Measurements from ENCODE around the gene UNC119B.

DNA sequence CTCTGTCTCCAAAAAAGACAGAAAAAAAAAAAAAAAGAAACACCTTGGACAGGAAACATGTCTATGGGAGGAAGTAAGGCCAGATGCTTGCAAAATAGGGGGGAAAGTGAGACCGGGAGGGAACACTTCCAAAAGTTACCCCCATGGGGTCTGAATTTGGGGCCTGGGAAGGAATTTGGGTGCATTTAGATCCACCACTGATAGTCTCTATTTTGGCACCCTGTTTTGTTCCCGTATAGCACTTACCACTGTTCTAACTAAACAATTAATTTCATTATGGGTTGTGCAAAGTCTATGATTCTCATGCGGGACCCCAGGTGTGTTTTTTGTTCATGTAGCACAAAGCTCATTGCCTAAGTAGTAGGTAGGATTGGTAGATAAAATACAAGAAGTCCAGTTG, 24.7 kb upstream of the UNC119B start:
- TF ChIP-seq POLR2A (IDR thresholded peaks at IDR 0.05) = no peak
- TF ChIP-seq CTCF (IDR thresholded peaks at IDR 0.05) = no peak
